ENCODE measurements around the gene SMYD3.

Gene SMYD3

GRCh38 chr1:246302711-246303317, 204.3 kb downstream of the SMYD3 start:
- DNase-seq, result no peak

- DNase-seq, result no peak
Observed at GRCh38 chr1:246302251-246302625, 204.8 kb downstream of the SMYD3 start.

GRCh38 chr1:246301553-246302250, 205.4 kb downstream of the SMYD3 start:
- no peak for DNase-seq

- DNase-seq, result no peak
Observed at GRCh38 chr1:246300626-246301549, 206.2 kb downstream of the SMYD3 start.

- DNase-seq, result no peak
Observed at GRCh38 chr1:246297279-246298265, 209.5 kb downstream of the SMYD3 start.

- DNase-seq, result peak; percentile 23 to 72
Observed at GRCh38 chr1:246295968-246296367, 211.1 kb downstream of the SMYD3 start.

- DNase-seq, result no peak
Observed at GRCh38 chr1:246295340-246295739, 211.7 kb downstream of the SMYD3 start.

- DNase-seq, result no peak
Observed at GRCh38 chr1:246294263-246294662, 212.8 kb downstream of the SMYD3 start.

GRCh38 chr1:246293366-246294121, 213.5 kb downstream of the SMYD3 start:
- DNase-seq, result no peak

- no peak for DNase-seq
Observed at GRCh38 chr1:246292571-246292970, 214.5 kb downstream of the SMYD3 start.

- no peak for DNase-seq
Observed at GRCh38 chr1:246291127-246291526, 216.0 kb downstream of the SMYD3 start.

GRCh38 chr1:246283771-246284410, 223.2 kb downstream of the SMYD3 start:
- DNase-seq, result peak in 1 of 2 donors; percentile 7

- DNase-seq, result no peak
Observed at GRCh38 chr1:246281639-246282038, 225.4 kb downstream of the SMYD3 start.

- DNase-seq, result no peak
Observed at GRCh38 chr1:246281195-246281594, 225.9 kb downstream of the SMYD3 start.

- peak; percentile 28 to 34 for DNase-seq
Observed at GRCh38 chr1:246280551-246280950, 226.5 kb downstream of the SMYD3 start.

- DNase-seq, result peak in 1 of 2 donors; percentile 23
Observed at GRCh38 chr1:246279402-246279801, 227.7 kb downstream of the SMYD3 start.

GRCh38 chr1:246278371-246278770, 228.7 kb downstream of the SMYD3 start:
- no peak for DNase-seq

GRCh38 chr1:246275036-246275435, 232.0 kb downstream of the SMYD3 start:
- no peak for DNase-seq

GRCh38 chr1:246274186-246274585, 232.9 kb downstream of the SMYD3 start:
- DNase-seq, result no peak

GRCh38 chr1:246271516-246271915, 235.6 kb downstream of the SMYD3 start:
- no peak for DNase-seq

GRCh38 chr1:246270236-246270635, 236.8 kb downstream of the SMYD3 start:
- no peak for DNase-seq
